Measurements from ENCODE around the gene EMC1.
"Not testable (repeated sequence)": the region's sequence is repeated elsewhere in the genome, so short reads cannot be mapped to it uniquely, and the experiment has no call there.

Gene EMC1

DNA sequence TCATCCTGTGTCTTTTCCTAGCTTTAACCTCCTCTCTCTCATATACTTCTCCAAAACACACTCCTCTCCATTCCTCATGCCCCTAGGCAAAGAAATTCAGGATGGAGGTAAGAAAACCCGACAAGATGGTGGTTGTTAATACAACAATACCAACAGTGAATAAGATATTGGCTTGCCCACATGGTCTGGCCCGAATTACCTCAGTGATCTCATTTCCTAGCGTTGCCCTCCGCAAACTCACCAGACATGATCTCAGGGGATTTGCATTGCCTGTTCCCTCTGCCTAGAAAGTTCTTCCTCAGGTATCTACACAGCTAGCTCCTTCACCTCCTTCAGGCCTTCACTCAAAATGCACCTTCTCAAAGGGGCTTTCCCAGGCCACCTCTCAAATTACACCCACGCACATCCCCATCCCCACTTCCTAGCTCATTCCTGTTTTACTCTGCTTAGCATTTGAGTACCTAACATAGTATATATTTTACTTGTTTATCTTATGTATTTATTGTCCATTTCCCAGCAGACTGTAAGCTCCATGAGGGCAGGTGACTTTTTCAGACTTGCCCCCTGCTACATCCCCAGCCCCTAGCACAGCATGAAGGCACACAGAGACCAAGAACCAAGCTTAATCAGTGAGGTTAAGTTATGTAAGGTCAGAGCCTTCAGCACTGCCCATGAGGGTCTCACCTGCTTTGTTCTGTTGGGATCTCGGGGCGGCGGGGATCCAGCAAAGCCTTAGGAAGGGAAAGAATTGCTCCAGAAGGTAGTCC is 31.1 kb downstream of the EMC1 start:
- in situ Hi-C loops (cut with MboI; ENCODE audit: low sequenced_read_pairs), result no loop called here

DNA sequence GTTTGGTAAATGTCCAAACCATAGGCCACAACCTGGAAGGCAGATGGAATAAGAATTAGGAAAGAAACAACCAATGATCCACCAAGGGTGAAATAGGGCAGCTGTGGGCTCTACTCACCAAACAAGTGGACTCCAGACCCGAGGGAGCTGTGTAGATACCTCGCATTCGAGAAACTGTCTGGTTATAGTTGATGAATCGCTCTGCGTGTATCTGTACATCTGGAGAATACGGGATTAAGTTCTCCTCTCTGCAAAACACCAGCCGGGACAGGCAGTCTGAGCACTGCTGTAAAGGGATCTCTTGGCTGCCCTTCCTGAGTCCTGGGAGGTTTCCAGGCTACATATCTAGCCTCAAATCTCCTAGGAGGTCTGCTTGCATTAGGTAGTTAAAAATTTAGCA is 31.9 kb downstream of the EMC1 start:
- in situ Hi-C loops (cut with MboI; ENCODE audit: low sequenced_read_pairs), result no loop called here

DNA sequence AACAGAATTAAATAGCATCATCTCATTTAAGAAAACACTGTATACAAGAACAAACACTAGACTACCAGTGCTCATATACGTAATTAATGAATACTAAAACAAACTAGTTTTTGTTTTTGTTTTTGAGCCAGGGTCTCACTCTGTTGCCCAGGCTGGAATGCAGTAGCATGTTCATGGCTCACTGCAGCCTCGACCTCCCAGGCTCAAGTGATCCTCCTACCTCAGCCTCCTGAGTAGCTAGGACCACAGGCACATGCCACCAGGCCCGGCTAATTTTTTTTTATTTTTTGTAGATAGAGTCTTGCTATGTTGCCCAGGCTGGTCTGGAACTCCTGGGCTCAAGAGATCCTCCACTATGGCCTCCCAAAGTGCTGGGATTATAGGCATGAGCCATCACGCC is 34.7 kb downstream of the EMC1 start:
- in situ Hi-C loops (cut with MboI; ENCODE audit: low sequenced_read_pairs), result not testable (repeated sequence)

DNA sequence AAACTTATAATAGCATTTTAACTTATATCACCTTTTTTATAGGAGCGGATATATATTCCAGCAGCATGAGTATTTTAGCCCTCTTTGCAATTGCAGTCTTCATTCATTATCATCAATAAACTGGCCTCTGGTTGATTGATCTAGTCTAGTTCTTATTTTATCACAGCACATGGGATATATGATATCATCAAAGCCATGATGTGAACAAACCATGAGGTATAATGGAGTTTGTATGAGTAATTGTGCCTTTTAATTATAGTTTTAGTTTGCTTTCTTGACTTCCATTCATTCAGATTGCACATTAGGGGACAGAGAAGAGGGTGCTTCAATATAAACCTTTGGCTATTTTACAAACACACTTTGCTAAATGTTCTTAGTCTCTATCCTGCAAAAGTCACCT is 37.7 kb downstream of the EMC1 start:
- in situ Hi-C loops (cut with MboI; ENCODE audit: low sequenced_read_pairs), result no loop called here

DNA sequence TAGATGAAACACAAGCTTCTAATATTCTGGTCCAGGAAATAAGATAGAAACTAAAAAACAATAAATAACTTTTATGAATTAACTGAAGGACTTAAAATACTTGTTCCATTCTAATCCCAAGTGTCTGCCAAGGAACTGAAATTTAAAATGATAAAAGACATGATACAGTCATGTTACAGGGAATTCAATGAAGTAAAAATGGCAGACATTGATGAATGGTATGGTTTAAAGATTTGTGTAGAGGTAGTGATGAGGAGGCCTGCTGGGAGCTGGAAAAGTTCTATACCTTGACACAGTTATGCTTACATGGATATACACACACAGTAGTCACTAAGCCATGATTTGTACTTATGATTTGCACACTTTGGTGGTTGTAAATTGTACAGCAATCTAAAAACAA is 39.2 kb downstream of the EMC1 start:
- in situ Hi-C loops (cut with MboI; ENCODE audit: low sequenced_read_pairs), result no loop called here

DNA sequence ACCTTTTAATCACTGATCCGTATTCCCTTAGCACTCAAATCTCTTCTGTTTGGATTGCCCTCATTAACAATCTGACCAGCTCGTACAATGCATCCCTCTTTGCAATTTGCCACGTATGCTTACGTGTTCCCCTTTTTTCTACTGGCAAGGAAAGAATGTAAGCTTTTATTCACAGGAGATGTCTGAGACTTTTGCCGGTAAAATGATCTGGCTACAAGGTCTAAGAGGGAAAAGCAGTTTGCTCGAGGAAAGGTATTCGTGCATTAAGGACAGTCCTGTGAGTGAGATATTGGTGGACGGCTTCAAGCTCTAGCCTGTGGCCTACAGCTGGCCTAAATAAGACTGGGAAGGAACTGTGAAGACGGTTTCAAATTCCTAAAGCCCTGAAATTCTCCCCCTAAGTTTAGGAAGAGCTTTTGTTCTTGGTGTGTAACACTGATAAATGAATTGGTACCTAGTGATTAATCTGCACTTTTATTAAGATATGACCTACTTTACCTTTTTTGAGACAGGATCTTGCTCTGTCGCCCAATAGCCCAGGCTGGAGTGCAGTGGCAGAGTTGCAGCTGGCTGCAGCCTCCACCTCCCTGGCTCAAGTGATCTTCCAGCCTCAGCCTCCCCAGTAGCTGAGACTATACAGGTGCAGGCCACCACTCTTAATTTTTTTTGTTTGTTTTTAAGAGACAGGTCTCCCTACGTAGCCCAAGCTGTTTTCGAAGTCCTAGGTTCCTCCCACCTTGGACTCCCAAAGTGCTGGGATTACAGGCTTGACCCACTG is 40.4 kb downstream of the EMC1 start:
- in situ Hi-C loops (cut with MboI; ENCODE audit: low sequenced_read_pairs), result no loop called here

DNA sequence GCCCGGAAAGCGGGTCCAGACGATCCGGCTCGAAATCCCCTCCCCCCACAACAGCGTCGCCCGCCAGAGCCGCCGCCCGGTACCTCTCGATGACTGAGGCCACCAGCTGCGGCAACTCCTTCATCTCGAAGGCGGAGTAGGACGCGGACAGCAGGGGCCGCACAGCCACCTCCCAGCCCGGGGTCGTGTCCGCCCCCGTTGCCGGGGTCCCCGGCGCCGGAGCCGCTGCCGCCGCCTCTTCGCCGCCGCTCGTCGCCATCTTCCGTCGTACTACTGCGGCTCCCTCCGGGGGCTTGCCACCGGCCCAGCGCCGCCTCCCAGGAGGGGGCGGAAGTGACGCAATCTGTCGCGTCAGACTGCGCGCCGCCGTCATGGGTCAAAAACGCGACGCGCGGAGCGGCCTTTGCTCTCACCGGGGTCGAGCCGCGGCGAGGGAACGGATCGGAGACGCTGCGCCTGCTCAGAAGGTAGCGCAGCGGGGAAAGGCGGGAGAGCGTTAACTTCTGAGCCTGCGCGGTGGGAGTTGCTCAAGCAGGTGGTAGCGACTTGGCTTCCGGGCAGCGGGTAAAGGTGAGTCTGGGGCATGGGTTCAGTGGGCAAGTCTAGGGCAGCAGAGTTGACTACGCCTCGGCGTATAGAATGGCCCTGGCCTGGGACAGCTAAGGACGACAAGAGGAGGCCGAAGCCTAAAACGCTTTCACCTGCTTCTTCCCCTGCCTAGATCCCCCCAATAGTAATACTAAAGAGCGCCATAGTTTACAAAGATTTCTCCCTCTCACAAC is 41.1 kb downstream of the EMC1 start, which contains the start of gene UBR4:
Gene UBR4 (minus strand): TSS at position 277 of the 782 bp plus-strand sequence. CDS start 18 bp downstream, at position 259.
- in situ Hi-C loops (cut with MboI; ENCODE audit: low sequenced_read_pairs), result no loop called here

DNA sequence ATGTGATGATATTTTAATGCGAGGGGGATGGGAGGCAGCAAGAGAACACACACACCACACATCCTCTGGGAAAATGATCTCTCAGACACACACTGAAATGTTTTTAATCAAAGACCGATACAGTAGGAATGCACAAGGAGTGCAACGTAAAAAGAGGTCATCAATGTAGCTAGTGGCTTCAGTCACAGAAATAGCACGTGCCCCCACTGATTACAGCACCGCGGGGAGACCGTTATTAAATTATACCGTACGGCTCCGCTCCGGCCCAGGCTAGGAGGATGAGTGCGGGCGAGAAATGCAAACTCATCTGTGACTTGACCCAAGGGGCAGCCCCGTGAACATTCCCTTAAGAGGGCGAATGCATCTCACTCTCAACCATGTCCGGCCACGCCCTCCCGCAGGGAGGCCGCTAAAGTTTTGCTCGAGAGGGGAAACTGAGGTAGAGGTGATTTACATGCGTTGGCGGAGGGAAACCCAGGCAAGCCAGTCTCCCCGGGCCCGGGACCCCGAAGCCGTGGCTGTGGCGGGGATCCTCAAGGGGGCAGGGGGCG is 41.8 kb downstream of the EMC1 start:
- in situ Hi-C loops (cut with MboI; ENCODE audit: low sequenced_read_pairs), result no loop called here

DNA sequence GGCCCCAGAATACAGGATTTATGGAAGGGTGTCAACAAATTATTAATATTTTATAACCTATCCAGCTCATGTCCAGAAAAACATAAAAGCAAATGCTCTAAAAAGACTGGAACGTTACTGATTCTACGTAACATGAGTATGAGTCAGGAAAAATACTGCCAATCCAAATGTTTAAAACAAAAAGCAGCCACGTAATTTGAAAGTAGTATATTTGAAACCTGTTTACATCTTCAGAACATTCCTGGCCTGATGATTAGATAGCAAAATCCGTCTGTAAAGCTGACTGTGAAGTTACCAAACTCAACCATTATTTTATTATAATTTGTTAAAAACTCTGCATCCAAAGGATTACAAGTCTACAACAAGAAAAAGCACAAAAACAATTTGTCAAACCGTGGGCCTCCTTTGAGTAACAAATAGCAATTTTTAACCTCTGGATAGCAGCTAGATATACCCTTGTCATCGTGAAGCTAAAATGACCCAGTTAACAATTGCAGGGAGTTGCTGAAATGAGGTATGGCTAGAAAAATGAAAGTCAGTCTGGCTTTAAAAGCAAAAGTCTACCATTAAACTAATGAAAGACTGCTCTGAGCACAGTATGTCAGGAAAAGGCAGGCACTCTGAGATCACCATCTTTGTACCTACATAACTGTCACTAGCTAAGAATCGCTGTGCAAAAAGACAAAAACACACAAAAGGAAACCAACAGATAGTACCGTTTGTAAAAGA is 42.5 kb downstream of the EMC1 start:
- in situ Hi-C loops (cut with MboI; ENCODE audit: low sequenced_read_pairs), result no loop called here

DNA sequence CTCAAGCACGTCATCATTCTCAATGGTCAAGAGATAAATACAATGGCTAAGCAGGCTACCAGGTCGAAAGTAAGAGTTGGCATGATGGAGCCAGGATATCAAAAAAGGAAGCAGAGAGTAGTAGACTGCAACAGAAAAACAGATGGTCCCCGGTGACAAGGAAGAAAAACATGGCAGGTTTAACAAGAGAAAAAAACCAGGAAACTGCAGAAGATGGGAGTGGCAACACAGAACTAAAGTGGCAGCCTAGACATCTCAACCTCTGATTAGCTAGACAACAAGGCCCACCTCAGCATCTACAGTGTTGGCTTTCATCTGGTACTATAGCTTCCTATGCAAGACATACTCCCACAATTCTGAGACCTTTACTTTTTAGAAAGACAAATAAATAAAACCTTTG is 44.4 kb downstream of the EMC1 start:
- in situ Hi-C loops (cut with MboI; ENCODE audit: low sequenced_read_pairs), result no loop called here

DNA sequence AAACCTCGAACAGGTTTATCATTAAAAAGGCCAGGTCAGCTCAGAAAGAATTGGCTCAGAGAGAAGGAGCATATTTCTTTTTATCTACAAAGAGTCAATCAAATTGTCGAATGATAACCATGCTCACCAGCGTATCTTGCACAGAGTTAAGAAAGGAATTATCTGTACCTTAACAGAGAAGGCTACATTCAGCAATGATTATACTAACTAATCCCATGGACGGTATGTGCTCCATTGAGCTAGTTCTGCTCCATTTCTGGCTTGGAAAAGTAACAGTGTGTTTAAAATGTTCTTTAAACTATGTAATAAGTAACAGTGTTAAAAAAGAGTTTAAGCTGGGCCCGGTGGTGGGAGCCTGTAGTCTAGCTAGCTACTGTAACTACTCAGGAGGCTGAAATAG is 45.5 kb downstream of the EMC1 start:
- in situ Hi-C loops (cut with MboI; ENCODE audit: low sequenced_read_pairs), result no loop called here

DNA sequence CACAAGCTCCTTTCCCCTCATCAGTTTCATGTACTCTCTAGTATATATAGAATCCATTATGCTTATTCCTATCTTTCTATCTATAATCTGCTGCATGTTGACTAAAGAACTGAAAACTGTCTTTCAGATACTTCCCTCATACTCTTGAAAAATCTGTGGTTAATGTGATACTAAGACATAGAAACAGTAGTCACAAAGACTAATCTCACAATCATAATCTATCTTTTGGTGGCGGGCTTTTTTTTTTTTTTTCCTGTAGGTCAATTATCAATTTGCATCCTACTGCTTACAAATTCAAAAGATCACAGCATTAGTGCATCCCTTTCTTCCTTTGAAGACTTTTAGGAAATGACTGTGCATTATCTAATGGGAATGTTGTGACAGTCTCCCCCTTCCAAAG is 45.9 kb downstream of the EMC1 start:
- in situ Hi-C loops (cut with MboI; ENCODE audit: low sequenced_read_pairs), result no loop called here

DNA sequence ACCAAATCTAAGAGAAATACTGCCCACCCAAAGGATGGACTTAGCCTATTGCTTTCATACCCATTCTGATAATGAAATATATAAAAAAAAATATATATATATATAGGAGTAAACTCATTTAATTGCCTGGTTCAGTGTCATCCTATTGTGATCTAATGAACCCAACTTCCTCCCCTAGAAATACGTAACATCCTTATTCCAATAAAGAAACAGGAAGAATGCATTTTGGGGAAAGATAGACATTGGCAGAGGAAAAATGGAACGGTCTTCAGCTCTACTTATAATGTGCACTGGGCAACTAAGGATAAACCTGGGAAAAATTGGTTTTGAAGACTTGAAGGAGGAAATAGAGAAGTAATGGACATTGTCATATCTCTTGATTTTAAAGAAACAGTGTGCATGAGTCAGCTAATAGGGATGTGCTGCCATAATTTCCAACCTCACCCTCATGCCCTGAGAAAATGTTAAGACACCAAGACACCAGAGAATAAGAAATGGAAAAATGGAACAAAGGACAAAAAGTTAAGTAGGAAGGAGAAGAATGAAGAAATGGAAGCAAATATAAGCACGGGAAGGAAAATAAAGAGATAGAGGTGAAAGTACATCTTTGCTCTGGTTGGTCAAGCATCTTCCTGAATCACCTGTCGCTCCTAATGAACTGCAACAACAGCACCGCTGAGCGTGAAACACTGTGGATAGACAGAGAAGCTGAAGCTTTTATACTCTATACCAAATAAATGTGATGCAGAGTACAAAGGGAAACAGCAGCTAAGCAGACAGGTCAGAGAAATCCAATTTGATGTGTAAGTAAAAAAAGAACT is 46.7 kb downstream of the EMC1 start:
- in situ Hi-C loops (cut with MboI; ENCODE audit: low sequenced_read_pairs), result no loop called here

DNA sequence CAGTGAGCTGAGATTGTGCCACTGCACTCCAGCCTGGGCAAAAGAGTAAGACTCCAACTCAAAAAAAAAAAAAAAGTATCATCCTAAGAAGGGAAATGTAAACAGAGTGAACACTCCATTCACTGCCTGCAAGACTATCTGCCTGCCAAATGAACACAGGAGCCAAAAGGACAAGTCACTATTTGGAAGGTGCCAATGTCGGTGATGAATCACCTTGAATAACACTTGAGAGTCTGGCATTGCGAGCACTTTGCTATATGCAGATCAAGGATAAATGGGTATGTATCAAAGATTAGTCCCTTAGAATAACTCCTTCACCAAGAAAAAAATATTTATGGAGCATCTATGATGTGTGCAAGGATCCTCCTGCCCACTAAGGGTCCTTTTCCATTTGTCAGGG is 47.9 kb downstream of the EMC1 start:
- in situ Hi-C loops (cut with MboI; ENCODE audit: low sequenced_read_pairs), result no loop called here

DNA sequence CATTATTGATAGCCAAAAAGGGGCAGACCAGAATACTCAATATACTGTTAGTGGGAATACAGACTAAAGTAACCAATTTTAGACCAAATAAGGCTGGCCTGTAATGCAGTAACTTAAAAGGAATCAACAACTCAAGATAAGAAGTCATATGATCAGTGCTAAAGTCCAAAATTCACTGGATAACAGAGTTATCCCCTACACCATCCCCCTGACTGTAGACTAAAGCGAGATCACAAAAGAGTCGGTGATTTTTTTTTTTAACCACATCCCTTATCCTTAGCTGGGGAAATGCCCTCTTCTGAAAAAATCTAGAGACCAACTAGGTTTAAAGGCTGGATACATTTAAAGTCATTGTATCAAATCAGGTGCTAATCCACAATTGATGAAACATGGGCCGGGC is 48.9 kb downstream of the EMC1 start:
- in situ Hi-C loops (cut with MboI; ENCODE audit: low sequenced_read_pairs), result no loop called here

DNA sequence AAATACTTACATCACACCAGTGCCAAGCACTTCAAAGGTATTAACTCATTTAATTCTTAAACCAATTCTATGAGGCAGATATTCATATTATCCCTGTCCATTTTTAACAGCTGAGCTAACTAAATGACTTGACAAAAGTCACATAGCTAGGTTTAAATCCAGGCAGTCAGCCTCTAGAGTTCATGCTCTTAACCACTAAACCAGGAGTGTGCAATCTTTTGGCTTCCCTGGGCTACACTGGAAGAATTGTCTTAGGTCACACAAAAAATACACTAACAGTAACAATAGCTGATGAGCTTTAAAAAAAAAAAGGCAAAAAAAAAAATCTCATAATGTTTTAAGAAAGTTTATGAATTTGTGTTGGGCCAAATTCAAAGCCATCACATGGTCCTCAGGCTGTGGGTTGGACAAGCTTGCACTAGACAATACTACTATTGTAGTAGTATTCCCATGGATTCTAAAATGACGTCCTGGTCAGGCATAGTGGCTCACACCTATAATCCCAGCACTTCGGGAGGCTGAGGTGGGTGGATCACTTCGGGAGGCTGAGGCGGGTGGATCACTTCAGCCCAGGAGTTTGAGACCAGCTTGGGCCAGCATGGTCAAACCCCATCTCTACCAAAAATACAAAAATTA is 51.2 kb downstream of the EMC1 start:
- in situ Hi-C loops (cut with MboI; ENCODE audit: low sequenced_read_pairs), result no loop called here

DNA sequence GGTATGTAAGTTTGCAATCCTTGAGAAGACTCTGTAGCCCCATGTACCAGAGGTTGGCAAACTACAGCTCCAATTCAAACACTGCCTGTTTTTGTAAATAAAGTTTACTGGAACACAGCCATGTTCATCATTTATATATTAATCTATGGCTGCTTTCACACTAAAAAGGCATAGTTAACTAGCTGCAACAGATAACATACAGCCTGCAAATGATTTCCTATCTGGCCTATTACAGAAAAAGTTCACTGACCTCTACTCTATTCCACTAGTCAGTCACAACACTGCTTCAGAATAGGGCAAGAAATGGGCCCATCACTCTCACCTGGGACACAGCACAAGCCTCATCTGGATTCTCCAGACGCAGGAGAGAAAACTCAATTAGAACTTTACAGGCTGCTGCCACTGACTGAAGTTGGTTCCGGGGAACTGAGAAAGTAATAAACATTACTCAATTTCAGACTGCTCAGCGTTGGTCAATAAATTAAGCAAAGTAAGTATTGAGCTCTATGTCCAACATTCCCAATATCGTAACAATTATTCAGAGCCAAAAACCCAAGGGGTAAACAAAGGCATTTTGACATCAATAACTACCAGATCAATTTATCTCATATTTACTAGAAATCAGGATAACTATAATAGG is 51.9 kb downstream of the EMC1 start:
- in situ Hi-C loops (cut with MboI; ENCODE audit: low sequenced_read_pairs), result no loop called here

DNA sequence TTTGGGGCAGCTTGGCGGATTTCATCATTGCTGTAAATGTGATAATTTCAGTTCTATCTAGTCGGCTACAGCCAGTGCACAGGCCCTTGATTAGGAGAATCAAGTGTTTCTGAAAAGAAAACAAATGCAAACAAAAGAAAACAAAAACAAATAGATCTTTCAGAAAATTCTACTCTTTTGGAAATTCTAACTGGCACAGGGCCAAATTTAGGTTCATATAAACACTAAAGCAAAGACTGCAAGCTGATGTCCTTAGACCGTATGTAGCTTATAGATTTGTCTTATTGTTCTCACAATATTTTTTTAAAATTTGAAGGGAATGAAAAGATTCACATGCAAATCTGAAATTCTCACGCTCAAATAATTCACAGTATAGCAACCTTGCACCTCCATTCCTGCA is 52.5 kb downstream of the EMC1 start:
- in situ Hi-C loops (cut with MboI; ENCODE audit: low sequenced_read_pairs), result no loop called here

DNA sequence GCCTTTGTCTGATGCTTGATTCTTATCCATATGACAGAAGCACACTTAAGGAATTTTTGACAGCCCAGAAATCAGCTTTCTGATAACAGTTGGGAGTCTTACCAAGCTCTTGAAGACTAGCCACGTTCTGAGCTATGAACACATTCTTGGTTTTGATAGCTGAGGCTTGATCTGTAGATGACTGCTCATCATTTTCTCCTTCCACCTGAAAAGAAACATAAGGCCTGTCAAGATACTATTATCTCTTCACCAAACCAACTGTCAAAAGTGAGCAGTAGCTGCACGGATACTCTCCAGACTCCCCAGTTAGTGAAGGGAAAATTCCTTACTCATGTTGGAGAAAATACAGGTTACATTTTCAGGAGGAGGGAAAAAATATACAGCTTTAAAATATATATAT is 53.5 kb downstream of the EMC1 start:
- in situ Hi-C loops (cut with MboI; ENCODE audit: low sequenced_read_pairs), result no loop called here

Measured in HL-60/S4 treated with retinoic acid at 250 ng/mL for 4 days and 3 days (cell line).